Type B pancreatic cell (in vitro differentiated cells): ENCODE measurements around the gene RBMY1F. TPM values are rescaled to one million over a fixed set of nuclear protein-coding genes. Genes with fewer than 3 reads are reported as not detected.
"Not testable (repeated sequence)": the region's sequence is repeated elsewhere in the genome, so short reads cannot be mapped to it uniquely, and the experiment has no call there.

ENCODE experiments used
- DNase-seq: peaks from one replicate; pipeline ENCODE4 v3.0.0; 2021; ENCODE audit warnings: mixed read lengths; ENCODE audit not compliant: unreplicated experiment; ENCODE audit errors: extremely low spot score
- H3K27ac Mint-ChIP-seq: 2 replicates; pipeline ENCODE4 v1.8.0; 2021; ENCODE audit warnings: mild to moderate bottlenecking, mixed read lengths
- H3K27me3 Mint-ChIP-seq: 2 replicates; pipeline ENCODE4 v1.8.0; 2021; ENCODE audit warnings: mixed read lengths
- H3K36me3 Mint-ChIP-seq: 2 replicates; pipeline ENCODE4 v1.8.0; 2021; ENCODE audit warnings: mixed read lengths
- H3K4me1 Mint-ChIP-seq: one replicate; pipeline ENCODE4 v1.8.0; 2021; ENCODE audit warnings: mixed read lengths; ENCODE audit not compliant: unreplicated experiment
- H3K4me3 Mint-ChIP-seq: 2 replicates; pipeline ENCODE4 v1.8.0; 2021; ENCODE audit warnings: mild to moderate bottlenecking, mixed read lengths
- H3K9me3 Mint-ChIP-seq: 2 replicates; pipeline ENCODE4 v1.8.0; 2021; ENCODE audit warnings: mixed read lengths
- long read RNA-seq: library from polyadenylated mRNA; unstranded; transcript quantifications from one replicate; pipeline ENCODE4 v2.0.0, GENCODE V29; 2020
- total RNA-seq: library from RNA; stranded (reverse); gene quantifications from 2 replicates; pipeline ENCODE4 v1.2.1, GENCODE V29; 2021; ENCODE audit warnings: low replicate concordance

RBMY1F gene
- not detected in 2 replicates for total RNA-seq
- long read RNA-seq, result 0 reads

DNA sequence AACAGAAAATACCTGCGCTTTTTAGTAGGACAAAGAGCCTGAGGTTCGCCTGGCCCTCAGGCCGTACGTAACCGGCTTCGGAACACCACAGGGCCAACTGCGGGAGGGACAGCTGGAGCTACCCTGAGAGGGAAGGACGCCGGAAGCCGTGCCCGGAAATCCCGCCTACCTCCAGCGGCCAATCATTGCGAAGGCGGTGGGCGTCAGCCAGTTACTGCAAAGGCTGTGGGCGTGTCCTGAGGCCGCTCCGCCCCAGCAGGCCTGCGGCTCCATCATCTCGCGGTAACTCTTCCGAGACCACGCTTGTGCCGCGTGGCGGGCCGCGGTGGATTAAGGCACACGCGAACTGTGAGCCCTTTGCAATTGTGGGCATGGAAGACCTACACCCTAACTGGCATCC, at the start of gene RBMY1F:
Gene RBMY1F, minus strand, starts transcription at position 101 of the 400 bp plus-strand sequence. CDS start 1,954 bp downstream, outside the sequence.
- not testable (repeated sequence) for DNase-seq, H3K4me1 Mint-ChIP-seq, H3K4me3 Mint-ChIP-seq, H3K36me3 Mint-ChIP-seq, H3K27me3 Mint-ChIP-seq, H3K9me3 Mint-ChIP-seq, H3K27ac Mint-ChIP-seq

DNA sequence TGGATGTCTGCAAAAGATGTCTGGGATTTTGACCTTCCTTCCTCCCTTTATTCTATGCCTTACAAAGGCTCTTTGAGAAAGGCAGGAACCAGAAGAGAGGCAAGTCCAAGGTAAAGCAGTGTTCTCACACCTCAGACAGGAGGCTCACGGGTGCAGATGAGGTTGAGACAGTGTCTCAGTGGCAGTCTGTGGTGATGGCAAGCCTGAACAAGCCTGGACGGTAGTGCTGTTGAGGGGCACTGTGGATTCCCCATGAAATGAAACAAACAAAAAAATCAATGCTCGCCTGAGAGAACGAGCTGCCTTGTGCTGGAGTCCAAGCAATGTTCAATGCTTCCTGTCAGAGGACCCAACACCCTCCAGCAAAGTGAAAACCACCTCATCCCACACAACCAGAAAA, 31.6 kb downstream of the RBMY1F start:
- H3K4me3 Mint-ChIP-seq, H3K27ac Mint-ChIP-seq, DNase-seq, H3K36me3 Mint-ChIP-seq, H3K27me3 Mint-ChIP-seq, H3K9me3 Mint-ChIP-seq, H3K4me1 Mint-ChIP-seq: not testable (repeated sequence)

DNA sequence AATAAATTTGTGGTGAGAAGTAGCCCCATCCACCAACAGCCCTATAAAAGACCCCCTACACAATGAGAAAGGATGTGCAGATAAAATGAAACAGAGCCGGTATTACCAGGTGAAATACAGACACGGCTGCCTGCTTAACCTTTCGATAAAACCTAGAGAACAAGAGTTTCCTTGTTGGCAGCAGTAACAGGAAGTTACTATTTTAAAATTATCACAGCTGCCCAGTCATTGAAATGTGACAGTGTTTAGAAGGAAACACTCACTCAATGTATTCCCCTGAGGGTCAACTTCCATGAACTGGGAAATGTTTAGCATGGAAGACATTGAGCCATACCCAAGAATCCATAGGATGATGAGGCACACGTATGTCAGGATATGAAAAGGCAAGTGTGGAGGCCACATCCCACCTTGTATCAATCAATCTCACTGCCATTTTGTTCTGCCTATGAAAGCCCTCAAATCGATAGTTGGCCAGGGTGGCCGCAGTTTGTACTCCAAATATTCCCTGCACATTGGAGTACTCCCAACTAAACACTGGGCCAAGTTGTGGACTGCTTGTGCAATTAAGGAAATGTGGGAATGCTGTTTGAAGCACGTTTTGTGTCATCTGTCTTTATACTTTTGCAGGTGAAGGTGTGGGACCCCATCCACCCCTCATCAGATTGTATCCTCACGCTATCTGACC, 41.6 kb downstream of the RBMY1F start:
- not testable (repeated sequence) for H3K27me3 Mint-ChIP-seq, H3K4me1 Mint-ChIP-seq, H3K9me3 Mint-ChIP-seq, DNase-seq, H3K27ac Mint-ChIP-seq, H3K36me3 Mint-ChIP-seq, H3K4me3 Mint-ChIP-seq

DNA sequence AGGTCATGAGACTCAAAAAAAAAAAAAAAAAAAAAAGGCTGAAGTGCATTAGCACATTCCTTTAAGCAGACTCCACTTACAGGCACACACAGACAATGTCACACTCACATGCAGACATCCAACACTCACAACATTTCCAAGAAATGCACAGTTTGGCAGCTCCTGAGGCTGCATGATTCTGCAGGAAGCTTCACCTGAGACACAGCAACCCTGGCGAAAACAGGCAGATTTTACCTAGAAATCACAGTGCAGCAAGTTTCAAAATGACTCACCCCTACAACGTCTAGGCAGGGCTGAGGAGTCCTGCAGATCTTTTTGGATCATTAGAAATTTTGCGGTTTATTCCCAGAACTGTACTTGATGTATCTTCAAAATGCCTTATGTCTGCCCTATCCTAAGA, 48.0 kb downstream of the RBMY1F start:
- H3K27me3 Mint-ChIP-seq, DNase-seq, H3K36me3 Mint-ChIP-seq, H3K4me1 Mint-ChIP-seq, H3K27ac Mint-ChIP-seq, H3K9me3 Mint-ChIP-seq, H3K4me3 Mint-ChIP-seq: not testable (repeated sequence)

DNA sequence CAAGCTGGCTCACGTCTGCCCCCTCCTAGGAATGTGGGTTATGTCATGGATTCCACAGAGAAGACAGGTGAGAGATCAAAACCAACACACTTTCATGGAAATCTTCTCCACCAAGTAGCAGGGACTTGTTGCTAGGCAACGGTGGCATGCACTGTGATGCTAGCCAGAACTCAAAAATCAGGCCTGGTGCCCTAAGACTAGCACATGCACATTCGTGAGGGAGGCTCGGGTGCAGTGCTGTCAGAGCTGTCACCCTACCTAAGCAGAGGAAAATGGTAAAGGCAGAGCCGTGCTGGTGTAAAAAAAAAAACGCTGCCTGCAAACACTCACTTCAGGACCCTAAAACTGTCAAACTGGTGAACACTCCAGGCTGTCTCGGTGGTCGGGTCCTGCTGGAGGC, 52.2 kb downstream of the RBMY1F start:
- not testable (repeated sequence) for DNase-seq, H3K36me3 Mint-ChIP-seq, H3K9me3 Mint-ChIP-seq, H3K27ac Mint-ChIP-seq, H3K4me1 Mint-ChIP-seq, H3K4me3 Mint-ChIP-seq, H3K27me3 Mint-ChIP-seq

Other genes with a start within 250 kb of the RBMY1F start
- not detected in 2 replicates for gene RBMY1J, start 220.5 kb upstream of the RBMY1F start, total RNA-seq